Calu3 (cell line): ENCODE data around the gene POU2F2. TPM values are rescaled to one million over a fixed set of nuclear protein-coding genes. Genes with fewer than 3 reads are reported as not detected.

Experiments
- BruUV-seq: library from RNA; stranded (reverse); fragments of 400-500 nt; replicated peaks from 2 replicates; lab custom pipeline; 2021; lab: Mats Ljungman, UMichigan
- CTCF ChIA-PET: fragments of 300-600 bp; sonication (Branson Sonifier 250); formaldehyde crosslinking; loops from one replicate; lab custom pipeline; 2022; ENCODE audit warnings: antibody characterized with exemption; lab: Charles Lee
- DNase-seq: peaks from one replicate; pipeline ENCODE4 v3.0.0; 2022
- H3K27ac Mint-ChIP-seq: one replicate; pipeline ENCODE4 v1.8.0; 2022; ENCODE audit warnings: mixed read lengths; ENCODE audit not compliant: unreplicated experiment
- H3K27me3 Mint-ChIP-seq: one replicate; pipeline ENCODE4 v1.8.0; 2022; ENCODE audit warnings: mixed read lengths; ENCODE audit not compliant: unreplicated experiment
- H3K36me3 Mint-ChIP-seq: one replicate; pipeline ENCODE4 v1.8.0; 2022; ENCODE audit warnings: mild to moderate bottlenecking, moderate library complexity, mixed read lengths; ENCODE audit not compliant: insufficient read depth, unreplicated experiment
- H3K4me1 Mint-ChIP-seq: one replicate; pipeline ENCODE4 v1.8.0; 2022; ENCODE audit warnings: mild to moderate bottlenecking, low read depth, mixed read lengths; ENCODE audit not compliant: unreplicated experiment
- H3K4me3 Mint-ChIP-seq: one replicate; pipeline ENCODE4 v1.8.0; 2022; ENCODE audit warnings: mild to moderate bottlenecking, low read depth, moderate library complexity, mixed read lengths; ENCODE audit not compliant: unreplicated experiment
- H3K9me3 Mint-ChIP-seq: one replicate; pipeline ENCODE4 v1.8.0; 2022; ENCODE audit warnings: low read depth, mixed read lengths; ENCODE audit not compliant: unreplicated experiment
- intact Hi-C: fragments of 100-400 bp; cut with micrococcal nuclease; formaldehyde crosslinking; loops from one replicate; pipeline ENCODE4 v1.10.0; 2022; ENCODE audit not compliant: unreplicated experiment
- total RNA-seq: library from RNA; stranded (reverse); gene quantifications from 2 replicates; pipeline ENCODE4 v1.2.3, GENCODE V29; 2022
- TF ChIP-seq, protein P1 (sequence below): fragments of 200-600 bp; IDR thresholded peaks from one replicate; pipeline ENCODE4 v1.8.0; 2022; ENCODE audit warnings: antibody characterized with exemption; ENCODE audit not compliant: unreplicated experiment

POU2F2 gene
- total RNA-seq, 1 experiment from 2014 or later = 4.6 TPM

DNA sequence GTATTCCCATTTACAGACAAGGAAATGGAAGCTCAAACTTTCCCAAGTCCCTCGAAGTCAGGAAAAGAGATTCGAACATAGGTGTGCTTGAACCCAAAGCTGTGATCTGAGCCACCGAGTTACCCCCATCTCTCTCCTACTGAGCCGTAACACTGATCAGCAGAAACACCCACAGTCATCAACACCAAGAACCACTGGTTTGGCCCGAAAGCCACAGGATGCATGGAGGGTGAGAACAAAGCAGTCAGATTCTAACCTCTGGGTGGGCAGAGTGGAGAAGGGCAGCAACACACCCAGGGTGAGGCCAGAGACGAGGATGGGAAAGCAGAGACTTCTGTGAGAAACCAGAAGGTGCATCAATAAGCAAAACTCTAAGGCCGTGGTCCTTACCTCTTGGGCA lies 27.7 kb upstream of the POU2F2 start:
- no peak for DNase-seq
- peaks cover 68% of the 10 kb centered on the region for H3K27me3 Mint-ChIP-seq
- no peaks in the 10 kb centered on the region for H3K36me3 Mint-ChIP-seq
- CTCF ChIA-PET = no interaction called here
- no peaks in the 10 kb centered on the region for H3K9me3 Mint-ChIP-seq
- H3K4me1 Mint-ChIP-seq = peaks cover 10% of the 10 kb centered on the region
- H3K4me3 Mint-ChIP-seq = no peak overlapping the region
- BruUV-seq = no TSS peak
- TF ChIP-seq, protein P1, sequence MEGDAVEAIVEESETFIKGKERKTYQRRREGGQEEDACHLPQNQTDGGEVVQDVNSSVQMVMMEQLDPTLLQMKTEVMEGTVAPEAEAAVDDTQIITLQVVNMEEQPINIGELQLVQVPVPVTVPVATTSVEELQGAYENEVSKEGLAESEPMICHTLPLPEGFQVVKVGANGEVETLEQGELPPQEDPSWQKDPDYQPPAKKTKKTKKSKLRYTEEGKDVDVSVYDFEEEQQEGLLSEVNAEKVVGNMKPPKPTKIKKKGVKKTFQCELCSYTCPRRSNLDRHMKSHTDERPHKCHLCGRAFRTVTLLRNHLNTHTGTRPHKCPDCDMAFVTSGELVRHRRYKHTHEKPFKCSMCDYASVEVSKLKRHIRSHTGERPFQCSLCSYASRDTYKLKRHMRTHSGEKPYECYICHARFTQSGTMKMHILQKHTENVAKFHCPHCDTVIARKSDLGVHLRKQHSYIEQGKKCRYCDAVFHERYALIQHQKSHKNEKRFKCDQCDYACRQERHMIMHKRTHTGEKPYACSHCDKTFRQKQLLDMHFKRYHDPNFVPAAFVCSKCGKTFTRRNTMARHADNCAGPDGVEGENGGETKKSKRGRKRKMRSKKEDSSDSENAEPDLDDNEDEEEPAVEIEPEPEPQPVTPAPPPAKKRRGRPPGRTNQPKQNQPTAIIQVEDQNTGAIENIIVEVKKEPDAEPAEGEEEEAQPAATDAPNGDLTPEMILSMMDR = no peak
- H3K27ac Mint-ChIP-seq = no peak overlapping the region
- intact Hi-C loops = no loop called here

DNA sequence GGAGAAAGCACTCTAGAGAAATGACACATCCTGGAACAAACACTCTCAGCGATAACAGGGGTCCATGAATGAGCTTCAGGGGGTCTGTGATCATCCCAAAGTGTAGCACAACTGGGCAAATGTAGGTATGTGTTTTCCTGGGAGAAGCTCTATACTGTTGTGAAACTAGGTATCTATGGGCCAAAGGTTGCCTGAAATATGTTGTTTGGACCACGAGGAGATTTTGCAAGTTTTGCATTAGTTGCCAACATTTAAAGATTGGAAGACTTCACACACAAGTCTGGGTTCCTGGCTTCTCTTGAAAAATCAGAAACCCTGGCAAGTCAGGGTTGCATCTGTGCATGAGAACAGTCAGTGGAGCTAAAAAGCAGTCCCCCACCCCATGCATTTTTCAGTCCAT lies 26.7 kb upstream of the POU2F2 start:
- Mint-ChIP-seq H3K4me3 (no peak overlapping the region), H3K27me3 (peaks cover 79% of the 10 kb centered on the region), H3K4me1 (peaks cover 17% of the 10 kb centered on the region), H3K27ac (no peak overlapping the region), H3K9me3 (no peaks in the 10 kb centered on the region), H3K36me3 (no peaks in the 10 kb centered on the region)
- TF ChIP-seq, protein P1 = no peak
- DNase-seq = no peak
- intact Hi-C loops = no loop called here
- no TSS peak for BruUV-seq
- CTCF ChIA-PET = interaction anchor here (0.6 to 0.9 kb wide), 3 partner anchors 13 to 23 kb away, joined by 3 to 4 read pairs (median 3); no protein-coding TSS in a partner anchor

DNA sequence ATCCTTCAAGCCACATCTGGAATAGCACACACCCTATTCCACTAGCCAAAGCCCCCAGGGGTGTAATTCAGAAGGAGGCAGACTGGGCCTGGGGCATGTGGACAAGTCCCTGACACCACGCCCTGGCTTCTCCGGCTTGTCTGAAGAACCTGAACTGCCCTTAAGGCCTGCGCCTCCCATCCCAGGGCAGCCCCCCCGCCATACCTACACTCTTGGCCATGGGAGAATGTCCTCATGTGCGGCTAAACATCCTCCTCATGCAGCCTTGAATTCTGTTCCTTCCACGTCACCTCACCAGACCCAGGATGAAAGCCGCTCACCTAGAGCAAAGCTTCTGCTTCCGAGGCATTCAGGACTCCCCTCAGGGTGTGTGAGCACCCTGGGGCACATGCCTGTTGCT lies 24.3 kb upstream of the POU2F2 start:
- H3K4me3 Mint-ChIP-seq = no peak overlapping the region
- H3K27ac Mint-ChIP-seq = no peak overlapping the region
- BruUV-seq = no TSS peak
- intact Hi-C loops = no loop called here
- peaks cover 27% of the 10 kb centered on the region for H3K4me1 Mint-ChIP-seq
- TF ChIP-seq, protein P1 = no peak
- no peak for DNase-seq
- H3K27me3 Mint-ChIP-seq = peaks cover 88% of the 10 kb centered on the region
- no peaks in the 10 kb centered on the region for H3K36me3 Mint-ChIP-seq
- CTCF ChIA-PET = no interaction called here
- H3K9me3 Mint-ChIP-seq = no peaks in the 10 kb centered on the region

DNA sequence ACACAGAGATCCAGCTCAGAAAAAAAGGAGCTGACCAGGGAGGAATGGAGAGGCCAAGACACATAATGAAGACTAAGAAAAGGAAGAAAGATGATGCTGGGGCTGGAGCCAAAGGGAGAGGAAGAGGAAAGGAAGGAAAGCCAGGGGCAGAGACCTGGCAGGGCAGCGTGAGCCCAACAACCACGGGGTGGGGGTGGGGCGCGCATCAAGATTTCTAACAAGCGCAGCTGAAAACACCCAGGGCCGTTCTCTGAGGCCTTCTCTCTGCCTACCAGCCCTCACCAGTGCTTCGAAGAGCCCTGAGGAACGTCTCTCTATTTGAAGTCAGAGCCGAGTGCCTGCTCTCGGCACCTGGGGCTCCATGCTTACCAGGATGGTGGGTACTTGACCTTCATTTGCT lies 23.6 kb upstream of the POU2F2 start:
- CTCF ChIA-PET = interaction anchor here (0.5 kb wide), 1 partner anchor 33 kb away, joined by 3 read pairs; no protein-coding TSS in a partner anchor

More for the DNA sequence above, 23.6 kb upstream of the POU2F2 start:
- H3K9me3 Mint-ChIP-seq = no peaks in the 10 kb centered on the region
- no peak for DNase-seq
- no peak overlapping the region for H3K27ac Mint-ChIP-seq
- H3K4me1 Mint-ChIP-seq = peaks cover 27% of the 10 kb centered on the region
- TF ChIP-seq, protein P1 = no peak
- no TSS peak for BruUV-seq
- H3K4me3 Mint-ChIP-seq = no peak overlapping the region
- intact Hi-C loops = no loop called here
- H3K27me3 Mint-ChIP-seq = peaks cover 80% of the 10 kb centered on the region
- no peaks in the 10 kb centered on the region for H3K36me3 Mint-ChIP-seq
